KMS-11 (cell line): ENCODE measurements around the gene AGPAT3.
"Not testable (repeated sequence)": the region's sequence is repeated elsewhere in the genome, so short reads cannot be mapped to it uniquely, and the experiment has no call there.

Experiments used
- H2AFZ ChIP-seq: fragments of 200-600 bp; sonication (generic); 2 replicates; pipeline ENCODE4 v1.6.1; 2016; ENCODE audit warnings: antibody characterized with exemption, mixed run types, low read depth
- H3K27ac ChIP-seq: fragments of 200-600 bp; sonication (generic); 2 replicates; pipeline ENCODE4 v1.6.1; 2016; ENCODE audit warnings: mild to moderate bottlenecking, mixed run types
- H3K27me3 ChIP-seq: fragments of 200-600 bp; sonication (generic); 2 replicates; pipeline ENCODE4 v1.6.1; 2017; ENCODE audit warnings: mild to moderate bottlenecking, low read depth, mixed run types, moderate library complexity; ENCODE audit not compliant: insufficient read depth
- H3K36me3 ChIP-seq: fragments of 200-600 bp; sonication (generic); 2 replicates; pipeline ENCODE4 v1.6.1; 2017; ENCODE audit warnings: mild to moderate bottlenecking, mixed run types; ENCODE audit not compliant: insufficient read depth
- H3K4me1 ChIP-seq: fragments of 200-600 bp; sonication (generic); 2 replicates; pipeline ENCODE4 v1.6.1; 2016; ENCODE audit warnings: mild to moderate bottlenecking, low read depth, mixed run types; ENCODE audit not compliant: poor library complexity, severe bottlenecking
- H3K4me2 ChIP-seq: fragments of 200-600 bp; sonication (generic); 2 replicates; pipeline ENCODE4 v1.7.0; 2016; ENCODE audit warnings: mild to moderate bottlenecking, mixed run types
- H3K4me3 ChIP-seq: fragments of 200-600 bp; sonication (generic); IDR thresholded peaks from 2 replicates; pipeline ENCODE4 v1.6.1; 2017; ENCODE audit warnings: low read depth, low read length, mixed read lengths; ENCODE audit not compliant: insufficient read depth
- H3K79me2 ChIP-seq: fragments of 200-600 bp; sonication (generic); 2 replicates; pipeline ENCODE4 v1.6.1; 2016; ENCODE audit warnings: low read depth, mixed run types; ENCODE audit not compliant: insufficient read depth
- H3K9ac ChIP-seq: fragments of 200-600 bp; sonication (generic); 2 replicates; pipeline ENCODE4 v1.6.1; 2016; ENCODE audit warnings: mild to moderate bottlenecking, mixed run types
- H4K20me1 ChIP-seq: fragments of 200-600 bp; sonication (generic); 2 replicates; pipeline ENCODE4 v1.6.1; 2016; ENCODE audit warnings: mild to moderate bottlenecking, mixed run types; ENCODE audit not compliant: insufficient read depth
- TF ChIP-seq, protein P1 (sequence below): fragments of 200-600 bp; sonication (generic); conservative IDR thresholded peaks from 2 replicates; pipeline ENCODE4 v1.6.1; 2017; ENCODE audit warnings: low read depth, mild to moderate bottlenecking, antibody characterized with exemption, low read length, moderate library complexity, mixed read lengths

The AGPAT3 gene

DNA sequence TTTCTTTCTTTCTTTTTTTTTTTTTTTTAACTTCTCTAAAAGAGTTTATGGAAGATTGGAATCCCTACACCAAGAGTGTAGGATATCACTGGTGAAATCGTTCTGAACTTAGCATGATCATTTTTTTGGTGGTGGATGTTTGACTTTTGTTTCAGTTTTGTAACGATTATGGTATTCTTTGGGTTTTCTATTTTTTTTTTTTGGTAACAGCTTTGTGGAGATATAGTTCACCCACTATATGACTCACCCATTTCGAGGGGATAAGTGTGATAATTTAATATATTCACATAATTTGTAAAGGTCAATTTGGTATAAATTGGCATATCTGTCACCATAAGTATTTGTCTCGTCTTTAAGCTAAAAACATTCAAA lies 29.2 kb downstream of the AGPAT3 start:
- no peaks in the 10 kb centered on the region for H3K27me3 ChIP-seq
- H3K36me3 ChIP-seq: peaks cover 10% of the 10 kb centered on the region; the same call in 1 of the 2 replicates
- H3K79me2 ChIP-seq: peaks cover 60% of the 10 kb centered on the region; the same call in 1 of the 2 replicates
- no peak overlapping the region for H2AFZ ChIP-seq
- H3K4me2 ChIP-seq: no peak overlapping the region
- no peak overlapping the region for H3K27ac ChIP-seq
- no peak overlapping the region for H3K9ac ChIP-seq
- TF ChIP-seq, protein P1, sequence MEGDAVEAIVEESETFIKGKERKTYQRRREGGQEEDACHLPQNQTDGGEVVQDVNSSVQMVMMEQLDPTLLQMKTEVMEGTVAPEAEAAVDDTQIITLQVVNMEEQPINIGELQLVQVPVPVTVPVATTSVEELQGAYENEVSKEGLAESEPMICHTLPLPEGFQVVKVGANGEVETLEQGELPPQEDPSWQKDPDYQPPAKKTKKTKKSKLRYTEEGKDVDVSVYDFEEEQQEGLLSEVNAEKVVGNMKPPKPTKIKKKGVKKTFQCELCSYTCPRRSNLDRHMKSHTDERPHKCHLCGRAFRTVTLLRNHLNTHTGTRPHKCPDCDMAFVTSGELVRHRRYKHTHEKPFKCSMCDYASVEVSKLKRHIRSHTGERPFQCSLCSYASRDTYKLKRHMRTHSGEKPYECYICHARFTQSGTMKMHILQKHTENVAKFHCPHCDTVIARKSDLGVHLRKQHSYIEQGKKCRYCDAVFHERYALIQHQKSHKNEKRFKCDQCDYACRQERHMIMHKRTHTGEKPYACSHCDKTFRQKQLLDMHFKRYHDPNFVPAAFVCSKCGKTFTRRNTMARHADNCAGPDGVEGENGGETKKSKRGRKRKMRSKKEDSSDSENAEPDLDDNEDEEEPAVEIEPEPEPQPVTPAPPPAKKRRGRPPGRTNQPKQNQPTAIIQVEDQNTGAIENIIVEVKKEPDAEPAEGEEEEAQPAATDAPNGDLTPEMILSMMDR: no peak
- no peaks in the 10 kb centered on the region for H4K20me1 ChIP-seq
- no peak overlapping the region for H3K4me3 ChIP-seq
- H3K4me1 ChIP-seq: no peaks in the 10 kb centered on the region

DNA sequence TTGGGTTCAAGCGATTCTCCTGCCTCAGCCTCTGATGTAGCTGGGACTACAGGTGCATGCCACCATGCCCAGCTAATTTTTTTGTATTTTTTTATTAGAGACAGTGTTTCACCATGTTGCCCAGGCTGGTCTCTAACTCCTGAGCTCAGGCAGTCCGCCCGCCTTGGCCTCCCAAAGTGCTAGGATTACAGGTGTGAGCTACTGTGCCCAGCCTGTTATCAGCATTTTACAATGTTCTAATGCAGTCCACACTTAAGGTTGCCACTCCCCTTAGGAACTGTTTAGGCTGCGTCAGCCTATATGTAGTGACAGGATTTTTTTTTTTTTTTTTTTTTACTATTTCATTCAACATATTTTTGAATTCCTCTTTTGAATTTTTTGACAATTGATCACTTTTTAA lies 30.2 kb downstream of the AGPAT3 start:
- no peak overlapping the region for H3K4me2 ChIP-seq
- no peaks in the 10 kb centered on the region for H4K20me1 ChIP-seq
- H3K27ac ChIP-seq: no peak overlapping the region
- H3K4me1 ChIP-seq: no peaks in the 10 kb centered on the region
- H3K27me3 ChIP-seq: no peaks in the 10 kb centered on the region
- no peak overlapping the region for H3K4me3 ChIP-seq
- TF ChIP-seq, protein P1: no peak
- H3K9ac ChIP-seq: no peak overlapping the region
- peaks cover 12% of the 10 kb centered on the region; the same call in 1 of the 2 replicates for H3K36me3 ChIP-seq
- H2AFZ ChIP-seq: no peak overlapping the region
- H3K79me2 ChIP-seq: peaks cover 59% of the 10 kb centered on the region; the same call in 1 of the 2 replicates

DNA sequence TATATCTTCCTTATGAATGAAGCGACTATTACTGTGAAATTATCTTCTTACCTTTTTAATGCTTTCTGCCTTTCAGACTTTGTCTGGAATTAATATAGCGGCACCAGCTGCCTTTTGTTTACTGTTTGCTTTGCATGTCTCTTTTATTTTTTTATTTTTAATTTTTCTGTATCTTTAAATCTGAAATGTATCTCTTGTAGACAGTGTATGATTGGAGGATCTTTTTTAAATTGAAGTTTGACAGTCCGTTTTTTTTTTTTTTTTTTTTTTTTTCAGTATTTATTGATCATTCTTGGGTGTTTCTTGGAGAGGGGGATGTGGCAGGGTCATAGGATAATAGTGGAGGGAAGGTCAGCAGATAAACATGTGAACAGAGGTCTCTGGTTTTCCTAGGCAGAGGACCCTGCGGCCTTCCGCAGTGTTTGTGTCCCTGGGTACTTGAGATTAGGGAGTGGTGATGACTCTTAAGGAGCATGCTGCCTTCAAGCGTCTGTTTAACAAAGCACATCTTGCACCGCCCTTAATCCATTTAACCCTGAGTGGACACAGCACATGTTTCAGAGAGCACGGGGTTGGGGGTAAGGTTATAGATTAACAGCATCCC lies 31.8 kb downstream of the AGPAT3 start:
- H4K20me1 ChIP-seq, H3K4me3 ChIP-seq, H3K27ac ChIP-seq, H2AFZ ChIP-seq, H3K4me2 ChIP-seq, H3K27me3 ChIP-seq, H3K4me1 ChIP-seq, H3K9ac ChIP-seq: not testable (repeated sequence)
- peaks cover 62% of the 10 kb centered on the region; the same call in 1 of the 2 replicates for H3K79me2 ChIP-seq
- peaks cover 12% of the 10 kb centered on the region; the same call in 1 of the 2 replicates for H3K36me3 ChIP-seq

DNA sequence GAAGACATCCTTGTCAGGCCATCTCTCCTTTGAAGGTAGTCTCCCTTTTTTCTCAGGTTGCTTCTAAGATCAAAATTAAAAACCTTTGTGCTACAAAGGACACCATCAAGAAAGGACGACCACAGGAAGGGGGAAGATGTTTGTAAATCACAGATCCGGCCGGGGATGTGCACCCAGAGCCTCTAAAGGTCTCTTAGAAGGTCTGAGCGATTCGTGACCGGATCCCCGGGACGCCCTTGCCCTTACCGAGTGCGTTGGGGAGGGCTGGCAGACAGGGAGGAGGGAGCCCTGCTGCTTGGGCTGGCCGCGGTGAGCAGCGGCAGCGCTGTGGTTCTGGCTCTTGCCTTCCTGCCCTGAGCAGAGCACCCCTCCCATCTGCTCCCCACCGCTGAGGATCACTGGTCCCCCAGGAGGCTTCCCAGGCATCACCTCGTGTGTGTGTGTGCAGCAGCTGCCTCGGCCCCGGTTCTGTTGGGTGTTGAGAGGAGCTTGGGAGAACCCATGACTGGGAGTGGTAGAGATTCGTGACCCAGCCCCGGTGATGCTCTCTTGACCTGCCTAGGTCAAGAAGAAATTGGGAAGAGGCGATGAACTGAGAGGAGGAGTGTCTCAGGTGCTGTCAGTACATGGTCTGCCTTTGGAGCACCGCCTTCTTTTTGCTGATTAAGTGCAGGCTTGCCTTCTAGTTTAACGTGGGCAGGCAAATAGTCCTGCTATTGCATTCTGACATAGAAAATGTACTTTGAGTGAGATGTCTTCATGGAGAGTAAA lies 34.5 kb downstream of the AGPAT3 start:
- H3K79me2 ChIP-seq: peaks cover 51% of the 10 kb centered on the region; the same call in 1 of the 2 replicates

More for the DNA sequence above, 34.5 kb downstream of the AGPAT3 start:
- H3K36me3 ChIP-seq: peaks cover 12% of the 10 kb centered on the region; the same call in 1 of the 2 replicates
- no peak overlapping the region for H3K9ac ChIP-seq
- no peak overlapping the region for H3K4me2 ChIP-seq
- no peaks in the 10 kb centered on the region for H3K27me3 ChIP-seq
- H3K27ac ChIP-seq: no peak overlapping the region
- H2AFZ ChIP-seq: no peak overlapping the region
- no peaks in the 10 kb centered on the region for H4K20me1 ChIP-seq
- no peaks in the 10 kb centered on the region for H3K4me1 ChIP-seq
- TF ChIP-seq, protein P1: no peak
- no peak overlapping the region for H3K4me3 ChIP-seq
